Tibial nerve (tissue), 4 donors: ENCODE data around the gene TAF6.

Experiments
- CTCF ChIP-seq, 5 experiments: fragments of 200-600 bp in 3 of 5; fragments of 450-650 bp in 2 of 5; sonication (generic) in 3 of 5; IDR thresholded peaks; one replicate each; pipeline ENCODE4 v1.5.1; 2016 to 2019; ENCODE audit warnings: antibody characterized with exemption in 5 of 5, mild to moderate bottlenecking in 3 of 5, moderate library complexity in 2 of 5
- EP300 ChIP-seq, 2 donors: sonication (generic); formaldehyde crosslinking; IDR thresholded peaks; one replicate each; pipeline ENCODE4 v1.6.1; 2017; ENCODE audit warnings: antibody characterized with exemption in 2 of 2, mild to moderate bottlenecking in 1 of 2
- POLR2A ChIP-seq, 2 donors: fragments of 450-650 bp; IDR thresholded peaks; one replicate each; pipeline ENCODE4 v1.6.1; 2017; ENCODE audit warnings: antibody characterized with exemption in 2 of 2, mild to moderate bottlenecking in 2 of 2, moderate library complexity in 2 of 2

GRCh38 chr7:100120733-100121036, 1.5 kb upstream of the TAF6 start:
- no peak for TF ChIP-seq CTCF (IDR thresholded peaks at IDR 0.05)
- no peak for TF ChIP-seq POLR2A (IDR thresholded peaks at IDR 0.05)
- TF ChIP-seq EP300 (IDR thresholded peaks at IDR 0.05), result no peak
